ENCODE results near the gene ADAMTS2. TPM values are rescaled to one million over a fixed set of nuclear protein-coding genes. Genes with fewer than 3 reads are reported as not detected.

The ADAMTS2 gene
- total and polyA plus RNA-seq, 11 donors = 1.1 to 23.0 (median 5.5) TPM

- intact Hi-C loops (cut with DNase I) = no loop called here
- DNase-seq = peak in 2 of 5 donors; percentile 25 to 38
- ATAC-seq = no peak
- TF ChIP-seq, protein P1, sequence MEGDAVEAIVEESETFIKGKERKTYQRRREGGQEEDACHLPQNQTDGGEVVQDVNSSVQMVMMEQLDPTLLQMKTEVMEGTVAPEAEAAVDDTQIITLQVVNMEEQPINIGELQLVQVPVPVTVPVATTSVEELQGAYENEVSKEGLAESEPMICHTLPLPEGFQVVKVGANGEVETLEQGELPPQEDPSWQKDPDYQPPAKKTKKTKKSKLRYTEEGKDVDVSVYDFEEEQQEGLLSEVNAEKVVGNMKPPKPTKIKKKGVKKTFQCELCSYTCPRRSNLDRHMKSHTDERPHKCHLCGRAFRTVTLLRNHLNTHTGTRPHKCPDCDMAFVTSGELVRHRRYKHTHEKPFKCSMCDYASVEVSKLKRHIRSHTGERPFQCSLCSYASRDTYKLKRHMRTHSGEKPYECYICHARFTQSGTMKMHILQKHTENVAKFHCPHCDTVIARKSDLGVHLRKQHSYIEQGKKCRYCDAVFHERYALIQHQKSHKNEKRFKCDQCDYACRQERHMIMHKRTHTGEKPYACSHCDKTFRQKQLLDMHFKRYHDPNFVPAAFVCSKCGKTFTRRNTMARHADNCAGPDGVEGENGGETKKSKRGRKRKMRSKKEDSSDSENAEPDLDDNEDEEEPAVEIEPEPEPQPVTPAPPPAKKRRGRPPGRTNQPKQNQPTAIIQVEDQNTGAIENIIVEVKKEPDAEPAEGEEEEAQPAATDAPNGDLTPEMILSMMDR (IDR thresholded peaks at IDR 0.05) = no peak
- no peak for TF ChIP-seq POLR2A (IDR thresholded peaks at IDR 0.05)
- Histone ChIP-seq H3K27ac (no peak overlapping the region), H3K4me3 (no peak overlapping the region), H3K4me1 (peaks cover 0 to 17% (median 0%) of the 10 kb centered on the region in 12 donors), H3K36me3 (no peaks in the 10 kb centered on the region), H3K9me3 (no peaks in the 10 kb centered on the region), H3K27me3 (no peaks in the 10 kb centered on the region)
- 90 to 92% (median 91%) methylated on average over 22 of the region's 22 CpGs for WGBS, 4 donors
Observed at GRCh38 chr5:179296150-179296821, 49.0 kb downstream of the ADAMTS2 start.

DNA sequence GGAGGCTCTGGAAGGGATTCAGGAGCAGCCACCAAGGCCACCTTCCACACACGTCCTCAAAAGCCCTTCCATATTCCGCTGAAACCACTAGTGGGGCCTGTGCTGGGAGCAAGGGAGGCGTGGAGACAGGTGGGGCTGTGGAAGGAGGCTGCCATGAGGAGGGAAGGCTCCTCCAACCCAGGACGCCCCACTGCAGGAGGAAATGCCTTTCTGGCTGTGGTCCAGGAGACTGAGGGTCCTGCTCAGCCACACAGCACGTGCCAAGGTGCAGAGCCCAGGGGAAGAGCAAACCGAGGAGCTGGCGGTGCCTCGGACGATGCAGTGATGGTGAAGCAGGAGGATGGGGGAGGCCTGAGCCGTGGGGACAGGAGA lies 49.5 kb downstream of the ADAMTS2 start:
- intact Hi-C loops (cut with DNase I) = no loop called here
- DNase-seq (no peak), ATAC-seq (no peak)
- TF ChIP-seq, protein P1 (IDR thresholded peaks at IDR 0.05) = no peak
- TF ChIP-seq POLR2A (IDR thresholded peaks at IDR 0.05) = no peak
- Histone ChIP-seq H3K4me3 (no peak overlapping the region), H3K9me3 (no peaks in the 10 kb centered on the region), H3K4me1 (peaks cover 0 to 17% (median 0%) of the 10 kb centered on the region in 12 donors), H3K36me3 (no peaks in the 10 kb centered on the region), H3K27me3 (no peaks in the 10 kb centered on the region), H3K27ac (peak overlapping the region in 1 of 12 donors; percentile 26)
- 77 to 84% (median 82%) methylated on average over 10 of the region's 10 CpGs for WGBS, 4 donors

DNA sequence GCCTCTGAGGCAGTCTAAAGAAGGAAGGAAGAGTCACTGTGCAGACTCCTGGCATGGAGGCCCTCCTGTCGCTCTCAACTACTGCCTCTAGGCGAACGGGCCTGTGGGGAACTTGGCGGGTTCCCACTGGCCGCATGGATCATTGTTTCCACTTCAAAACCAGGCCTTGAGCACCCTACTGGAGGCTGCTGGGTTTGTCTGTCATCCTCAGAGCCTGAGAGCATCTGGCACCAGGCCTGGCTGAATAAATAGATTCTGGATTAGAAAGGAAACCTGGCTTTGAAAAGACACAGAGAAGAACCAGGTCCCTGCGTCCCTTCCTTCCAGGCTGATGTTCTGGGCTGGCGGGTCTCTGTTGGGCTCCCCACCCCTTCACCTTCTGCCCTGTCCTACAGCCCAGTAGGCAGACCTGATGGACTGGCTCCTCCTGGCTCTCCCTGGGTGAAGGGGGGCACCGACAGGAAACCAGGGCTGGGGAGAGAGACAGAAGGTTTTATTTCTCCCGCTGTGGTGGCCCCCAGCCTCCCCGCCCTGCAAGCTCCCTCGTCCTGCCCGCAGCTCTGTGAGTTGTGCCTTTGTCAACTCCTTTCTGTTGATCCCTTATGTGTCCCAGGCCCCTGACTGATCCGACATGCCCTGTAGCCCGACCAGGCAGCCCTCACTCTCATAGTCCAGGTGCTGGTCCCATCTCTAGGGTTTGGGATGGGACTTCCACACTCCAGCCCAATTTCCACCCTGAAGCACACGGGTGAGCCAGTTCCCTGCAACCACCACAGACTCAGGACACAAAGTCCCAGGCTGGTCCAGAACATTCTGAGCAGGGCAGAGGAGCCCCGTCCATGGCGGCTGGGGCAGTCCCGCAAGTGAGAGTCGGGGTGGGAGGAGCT lies 50.1 kb downstream of the ADAMTS2 start:
- Histone ChIP-seq H3K36me3 (no peaks in the 10 kb centered on the region), H3K4me3 (no peak overlapping the region), H3K27me3 (no peaks in the 10 kb centered on the region), H3K27ac (peak overlapping the region in 3 of 12 donors; percentile 26 to 34 (median 30)), H3K9me3 (no peaks in the 10 kb centered on the region), H3K4me1 (peaks cover 0 to 17% (median 0%) of the 10 kb centered on the region in 12 donors)
- intact Hi-C loops (cut with DNase I) = no loop called here
- TF ChIP-seq, protein P1 (IDR thresholded peaks at IDR 0.05) = peak in 2 of 12 donors; percentile 15 to 30
- no peak for TF ChIP-seq POLR2A (IDR thresholded peaks at IDR 0.05)
- DNase-seq (peak in 2 of 5 donors; percentile 46 to 79), ATAC-seq (peak in 3 of 4 donors; percentile 64 to 95 (median 83))
- WGBS, 4 donors = 72 to 78% (median 76%) methylated on average over 17 to 19 of the region's 19 CpGs
